NCI-H2081 (cell line): ENCODE measurements around the gene RIMS1.
"Not testable (repeated sequence)": the region's sequence is repeated elsewhere in the genome, so short reads cannot be mapped to it uniquely, and the experiment has no call there.

ENCODE experiments used
- DNase-seq, 2 experiments: peaks; one replicate each; lab custom pipeline; 2025; lab: John Stamatoyannopoulos, UW

The RIMS1 gene

GRCh38 chr6:72328775-72329174, 442.4 kb downstream of the RIMS1 start:
- no peak for DNase-seq

- DNase-seq, result not testable (repeated sequence)
Measured at GRCh38 chr6:72335203-72335602, 448.9 kb downstream of the RIMS1 start.

- no peak for DNase-seq
Measured at GRCh38 chr6:72348926-72349325, 462.6 kb downstream of the RIMS1 start.

- DNase-seq, result peak; percentile 13 to 47
Measured at GRCh38 chr6:72350296-72350881, 464.0 kb downstream of the RIMS1 start.

- DNase-seq, result no peak
Measured at GRCh38 chr6:72363844-72364740, 477.7 kb downstream of the RIMS1 start.

GRCh38 chr6:72365773-72366172, 479.4 kb downstream of the RIMS1 start:
- DNase-seq, result no peak

- DNase-seq, result no peak
Measured at GRCh38 chr6:72367439-72367838, 481.1 kb downstream of the RIMS1 start.

GRCh38 chr6:72371473-72371872, 485.1 kb downstream of the RIMS1 start:
- no peak for DNase-seq

GRCh38 chr6:72374172-72374571, 487.8 kb downstream of the RIMS1 start:
- no peak for DNase-seq

GRCh38 chr6:72374857-72375256, 488.5 kb downstream of the RIMS1 start:
- DNase-seq, result peak; percentile 11 to 55

- DNase-seq, result no peak
Measured at GRCh38 chr6:72376736-72377135, 490.4 kb downstream of the RIMS1 start.

GRCh38 chr6:72381076-72381475, 494.7 kb downstream of the RIMS1 start:
- DNase-seq, result no peak

- DNase-seq, result no peak
Measured at GRCh38 chr6:72382602-72383529, 496.5 kb downstream of the RIMS1 start.

- DNase-seq, result no peak
Measured at GRCh38 chr6:72386324-72386723, 500.0 kb downstream of the RIMS1 start.

GRCh38 chr6:72389698-72390097, 503.3 kb downstream of the RIMS1 start:
- no peak for DNase-seq

GRCh38 chr6:72390548-72390947, 504.2 kb downstream of the RIMS1 start:
- no peak for DNase-seq

- DNase-seq, result no peak
Measured at GRCh38 chr6:72401865-72402264, 515.5 kb downstream of the RIMS1 start.

GRCh38 chr6:72403413-72403812, 517.1 kb downstream of the RIMS1 start:
- DNase-seq, result no peak

GRCh38 chr6:72406517-72406916, 520.2 kb downstream of the RIMS1 start:
- no peak for DNase-seq

- no peak for DNase-seq
Measured at GRCh38 chr6:72410769-72411168, 524.4 kb downstream of the RIMS1 start.

- DNase-seq, result peak; percentile 48 to 71
Measured at GRCh38 chr6:72411872-72412708, 525.7 kb downstream of the RIMS1 start.

- DNase-seq, result no peak
Measured at GRCh38 chr6:72412709-72413044, 526.3 kb downstream of the RIMS1 start.
